Transverse colon (tissue), 4 donors: ENCODE data around the gene PICK1. TPM values are rescaled to one million over a fixed set of nuclear protein-coding genes. Genes with fewer than 3 reads are reported as not detected.

Source experiments
- DNase-seq: peaks from one replicate; pipeline ENCODE4 v3.0.0-alpha.2; 2019
- H3K27ac ChIP-seq, 4 donors: fragments of 200-600 bp; sonication (generic); 2 replicates each; pipeline ENCODE4 v1.5.1; 2016 to 2018; ENCODE audit warnings: inconsistent platforms in 4 of 4
- H3K27me3 ChIP-seq: fragments of 200-600 bp; sonication (generic); 2 replicates; pipeline ENCODE4 v1.5.1; 2017; ENCODE audit warnings: inconsistent platforms
- H3K36me3 ChIP-seq, 4 donors: fragments of 200-600 bp; sonication (generic); 2 replicates each; pipeline ENCODE4 v1.5.1; 2017 to 2019; ENCODE audit warnings: inconsistent platforms in 4 of 4
- H3K4me1 ChIP-seq, 4 donors: fragments of 200-600 bp; sonication (generic); 2 replicates each; pipeline ENCODE4 v1.5.1; 2017 to 2020; ENCODE audit warnings: inconsistent platforms in 4 of 4
- H3K4me3 ChIP-seq, 4 donors: fragments of 200-600 bp; sonication (generic); 1 replicate in 1 of 4; 2 replicates in 3 of 4; pipeline versions ENCODE4 v1.5.1 to v1.6.1; 2017 to 2019; ENCODE audit warnings: inconsistent platforms in 4 of 4
- H3K9me3 ChIP-seq, 2 donors: fragments of 200-600 bp; sonication (generic); 2 replicates each; pipeline ENCODE4 v1.5.1; 2017 to 2019; ENCODE audit warnings: inconsistent platforms in 2 of 2
- EP300 ChIP-seq: sonication (generic); formaldehyde crosslinking; IDR thresholded peaks from one replicate; pipeline ENCODE4 v1.6.1; 2017; ENCODE audit warnings: antibody characterized with exemption, low read depth
- POLR2A ChIP-seq: fragments of 450-650 bp; IDR thresholded peaks from one replicate; pipeline ENCODE4 v1.6.1; 2016; ENCODE audit warnings: antibody characterized with exemption, mild to moderate bottlenecking, moderate library complexity
- POLR2AphosphoS5 ChIP-seq, 3 donors: sonication (generic); formaldehyde crosslinking; IDR thresholded peaks; one replicate each; pipeline ENCODE4 v1.6.1; 2016; ENCODE audit warnings: antibody characterized with exemption in 3 of 3
- WGBS, 2 donors: methylation state at CpG; one replicate each; pipeline ENCODE4 v1.1.5; 2018; ENCODE audit warnings: low coverage in 1 of 2; 5-methylcytosine and 5-hydroxymethylcytosine counted together
- in situ Hi-C, 4 donors: fragments of 200-750 bp; cut with MboI; loops; one replicate each; pipeline versions ENCODE4 v1.15.0 to v1.15.1; 2017; ENCODE audit warnings: low sequenced_read_pairs in 3 of 4, low pct_ligation_motif_present in 1 of 4, low pct_unique_long_range_greater_than_20kb in 1 of 4
- intact Hi-C: fragments of 100-400 bp; cut with DNase I; formaldehyde crosslinking; loops from one replicate; pipeline ENCODE4 v1.15.1; 2023; ENCODE audit warnings: low total_unique reads
- total RNA-seq, 4 donors: library from RNA; depleted of rRNA; stranded (reverse); fragments of >200 nt; gene quantifications; one replicate each; pipeline ENCODE4 v1.1.0, GENCODE V29; 2016
- TF ChIP-seq, protein P1 (sequence below), 5 experiments: fragments of 200-600 bp in 3 of 5; fragments of 450-650 bp in 2 of 5; sonication (generic) in 3 of 5; IDR thresholded peaks; 1 replicate in 2 of 5; 2 replicates in 3 of 5; pipeline ENCODE4 v1.5.1; 2016 to 2017; ENCODE audit warnings: antibody characterized with exemption in 5 of 5, inconsistent platforms in 3 of 5, mild to moderate bottlenecking in 2 of 5, moderate library complexity in 1 of 5

Gene PICK1
- total RNA-seq, 4 donors from 2014 or later = 34.3 to 127 (median 69.3) TPM

DNA sequence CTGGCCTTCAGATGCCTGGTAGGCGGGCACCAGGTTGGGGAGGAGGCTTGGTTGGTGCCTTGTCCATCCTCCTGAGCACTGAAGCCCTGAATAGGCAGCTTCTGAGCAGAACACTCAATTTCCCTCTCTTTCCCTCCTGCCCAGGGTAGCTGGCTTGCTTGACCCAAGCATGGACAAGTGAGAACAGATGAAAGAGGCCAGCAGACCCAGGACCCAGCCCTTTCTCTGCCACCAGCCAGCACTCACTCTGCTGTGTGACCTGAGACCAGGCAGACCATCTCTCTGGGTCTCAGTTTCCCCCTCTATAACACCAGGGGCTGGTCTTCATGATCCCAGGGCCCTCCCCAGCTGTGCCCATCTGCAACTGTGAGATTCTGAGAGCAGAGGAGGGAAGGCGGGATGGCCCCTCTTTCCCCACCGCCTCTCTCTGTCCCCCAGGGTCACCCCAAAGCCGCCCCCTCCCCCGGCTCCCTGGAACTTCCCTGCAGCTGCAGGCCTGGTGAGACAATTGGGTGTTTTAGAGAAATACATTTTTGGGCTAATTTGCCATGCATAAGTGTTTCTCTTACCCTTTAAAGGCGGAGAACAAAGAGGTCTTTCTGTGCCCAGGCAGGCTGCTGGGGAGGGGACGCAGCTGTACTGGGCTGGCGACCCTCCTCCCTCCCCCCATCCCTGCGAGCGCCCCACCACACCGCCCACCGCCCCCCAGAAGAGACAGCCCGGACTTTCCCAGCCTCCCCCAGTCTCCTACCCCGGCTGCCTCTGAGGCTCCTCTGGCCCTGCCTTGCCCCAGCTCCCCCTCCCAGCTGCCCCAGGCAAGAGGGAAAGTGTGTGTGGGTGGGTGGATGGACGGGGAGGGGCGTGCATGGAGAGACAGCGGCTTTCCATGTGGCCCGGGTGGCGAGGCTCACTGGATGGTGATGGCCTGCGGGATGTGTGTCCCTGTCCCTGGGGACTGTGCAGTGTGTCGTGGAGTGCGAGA lies 30.8 kb upstream of the PICK1 start:
- H3K27ac ChIP-seq = no peak overlapping the region
- H3K27me3 ChIP-seq = no peaks in the 10 kb centered on the region
- no peak overlapping the region for H3K4me3 ChIP-seq
- H3K4me1 ChIP-seq = peaks cover 3 to 11% (median 6%) of the 10 kb centered on the region in 4 donors
- no peaks in the 10 kb centered on the region for H3K36me3 ChIP-seq
- no peaks in the 10 kb centered on the region for H3K9me3 ChIP-seq
- 87% methylated on average over 21 of the region's 22 CpGs; no CpG with 5 or more reads in 1 of the 2 donors for WGBS, 2 donors
- intact Hi-C loops = no loop called here
- in situ Hi-C loops = no loop called here
- DNase-seq = no peak
- no peak for TF ChIP-seq EP300
- TF ChIP-seq, protein P1, sequence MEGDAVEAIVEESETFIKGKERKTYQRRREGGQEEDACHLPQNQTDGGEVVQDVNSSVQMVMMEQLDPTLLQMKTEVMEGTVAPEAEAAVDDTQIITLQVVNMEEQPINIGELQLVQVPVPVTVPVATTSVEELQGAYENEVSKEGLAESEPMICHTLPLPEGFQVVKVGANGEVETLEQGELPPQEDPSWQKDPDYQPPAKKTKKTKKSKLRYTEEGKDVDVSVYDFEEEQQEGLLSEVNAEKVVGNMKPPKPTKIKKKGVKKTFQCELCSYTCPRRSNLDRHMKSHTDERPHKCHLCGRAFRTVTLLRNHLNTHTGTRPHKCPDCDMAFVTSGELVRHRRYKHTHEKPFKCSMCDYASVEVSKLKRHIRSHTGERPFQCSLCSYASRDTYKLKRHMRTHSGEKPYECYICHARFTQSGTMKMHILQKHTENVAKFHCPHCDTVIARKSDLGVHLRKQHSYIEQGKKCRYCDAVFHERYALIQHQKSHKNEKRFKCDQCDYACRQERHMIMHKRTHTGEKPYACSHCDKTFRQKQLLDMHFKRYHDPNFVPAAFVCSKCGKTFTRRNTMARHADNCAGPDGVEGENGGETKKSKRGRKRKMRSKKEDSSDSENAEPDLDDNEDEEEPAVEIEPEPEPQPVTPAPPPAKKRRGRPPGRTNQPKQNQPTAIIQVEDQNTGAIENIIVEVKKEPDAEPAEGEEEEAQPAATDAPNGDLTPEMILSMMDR (IDR thresholded peaks at IDR 0.05) = no peak
- no peak for TF ChIP-seq POLR2A
- TF ChIP-seq POLR2AphosphoS5 (IDR thresholded peaks at IDR 0.05) = no peak

DNA sequence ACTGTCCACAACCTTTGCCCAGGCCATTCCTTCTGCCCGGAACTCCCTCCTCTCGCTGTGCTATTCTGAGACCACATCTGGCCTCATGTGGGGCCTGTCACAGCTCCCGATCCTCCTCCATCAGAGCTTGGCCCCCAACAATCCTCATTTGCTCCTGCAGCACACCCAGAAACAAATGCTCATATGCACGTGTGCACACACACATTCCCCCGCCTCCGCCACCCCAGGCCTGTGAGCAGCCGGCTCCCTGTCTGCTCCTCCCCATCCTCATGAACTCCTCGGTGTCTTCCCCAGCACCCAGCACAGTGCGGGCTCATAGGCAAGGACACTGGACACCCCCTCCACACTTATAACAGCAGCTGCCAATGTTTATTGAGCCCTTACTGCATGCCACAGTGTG lies 29.7 kb upstream of the PICK1 start:
- H3K36me3 ChIP-seq = no peaks in the 10 kb centered on the region
- intact Hi-C loops (no loop called here), in situ Hi-C loops (no loop called here)
- no peak overlapping the region for H3K27ac ChIP-seq
- no peak overlapping the region for H3K4me3 ChIP-seq
- H3K4me1 ChIP-seq = peaks cover 3 to 11% (median 6%) of the 10 kb centered on the region in 4 donors
- 86% methylated on average over 9 of the region's 9 CpGs; no CpG with 5 or more reads in 1 of the 2 donors for whole genome bisulfite sequencing, 2 donors
- TF ChIP-seq POLR2AphosphoS5 (IDR thresholded peaks at IDR 0.05) = no peak
- TF ChIP-seq EP300 = no peak
- TF ChIP-seq, protein P1 (IDR thresholded peaks at IDR 0.05) = no peak
- TF ChIP-seq POLR2A = no peak
- no peaks in the 10 kb centered on the region for H3K9me3 ChIP-seq
- DNase-seq = no peak
- H3K27me3 ChIP-seq = no peaks in the 10 kb centered on the region

DNA sequence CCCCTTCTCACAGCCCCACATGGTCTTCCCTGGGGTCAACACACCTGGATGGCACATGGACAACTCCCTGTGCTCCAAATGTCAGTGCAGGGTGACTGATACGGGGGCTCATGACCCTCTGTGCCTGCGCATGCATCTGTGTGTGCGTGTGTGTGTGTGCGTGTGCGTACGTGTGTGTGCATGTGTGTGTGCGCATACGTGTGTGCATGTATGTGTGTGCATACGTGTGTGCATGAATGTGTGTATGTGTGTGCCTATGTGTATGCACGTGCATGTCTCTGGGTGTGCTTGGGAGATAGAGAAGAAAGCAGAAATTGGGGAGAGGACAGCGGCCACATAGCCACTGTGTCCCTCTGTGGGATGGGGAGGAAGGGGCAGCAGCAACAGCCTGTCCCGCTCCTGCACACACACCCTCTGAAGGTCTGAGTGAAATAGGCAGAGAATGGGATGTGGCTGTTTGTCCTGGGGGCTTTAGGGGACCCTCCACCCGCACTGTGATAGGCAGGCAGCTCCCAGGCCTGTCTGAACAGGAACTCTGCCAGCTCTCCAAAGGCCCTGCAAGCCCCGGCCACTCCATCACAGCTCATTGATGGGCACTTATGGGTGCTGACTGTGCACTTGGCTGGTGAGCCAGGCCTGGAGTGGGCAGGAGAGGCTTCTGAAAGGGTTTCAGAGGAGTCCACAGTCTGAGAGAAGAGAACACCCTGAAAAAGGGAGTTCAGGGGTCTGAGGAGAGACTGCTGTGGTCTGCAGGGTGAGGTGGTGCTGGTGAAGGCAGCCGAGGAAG lies 28.7 kb upstream of the PICK1 start:
- in situ Hi-C loops (no loop called here), intact Hi-C loops (no loop called here)
- no peak for DNase-seq
- Histone ChIP-seq H3K4me1 (peaks cover 3 to 12% (median 8%) of the 10 kb centered on the region in 4 donors), H3K27ac (no peak overlapping the region), H3K9me3 (no peaks in the 10 kb centered on the region), H3K27me3 (no peaks in the 10 kb centered on the region), H3K4me3 (no peak overlapping the region), H3K36me3 (no peaks in the 10 kb centered on the region)
- TF ChIP-seq POLR2A = no peak
- TF ChIP-seq EP300 = no peak
- TF ChIP-seq POLR2AphosphoS5 (IDR thresholded peaks at IDR 0.05) = no peak
- TF ChIP-seq, protein P1 (IDR thresholded peaks at IDR 0.05) = no peak
- 93 to 100% methylated on average over 1 to 14 of the region's 15 CpGs for WGBS, 2 donors

DNA sequence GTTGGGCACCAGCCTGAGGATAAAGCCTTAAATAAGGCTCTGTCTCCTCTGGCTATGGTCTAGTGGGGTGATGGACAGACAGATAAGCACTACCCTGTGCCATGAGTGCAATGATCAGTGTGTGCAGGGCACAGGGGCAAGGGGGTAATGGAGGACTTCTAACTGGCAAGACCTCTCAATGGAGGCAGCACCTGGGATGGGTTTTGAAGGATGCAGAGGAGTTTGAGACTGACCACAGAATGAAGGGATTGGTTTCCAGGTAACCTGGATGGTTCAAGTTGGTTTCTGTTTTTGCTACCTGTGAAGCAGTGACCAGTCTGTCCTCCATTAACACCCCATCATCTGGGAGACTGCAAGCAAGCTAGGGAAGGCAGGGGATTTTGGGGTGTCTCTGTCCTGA lies 27.8 kb upstream of the PICK1 start:
- no peaks in the 10 kb centered on the region for H3K27me3 ChIP-seq
- DNase-seq = no peak
- intact Hi-C loops = no loop called here
- H3K4me1 ChIP-seq = peaks cover 7 to 20% (median 16%) of the 10 kb centered on the region in 4 donors
- no peak overlapping the region for H3K4me3 ChIP-seq
- no peaks in the 10 kb centered on the region for H3K9me3 ChIP-seq
- in situ Hi-C loops = no loop called here
- no peak for TF ChIP-seq EP300
- no peak for TF ChIP-seq POLR2AphosphoS5 (IDR thresholded peaks at IDR 0.05)
- TF ChIP-seq, protein P1 (IDR thresholded peaks at IDR 0.05) = no peak
- no peaks in the 10 kb centered on the region for H3K36me3 ChIP-seq
- H3K27ac ChIP-seq = no peak overlapping the region
